Suprapubic skin (tissue), 4 donors: ENCODE results near the gene KRT81. TPM values are rescaled to one million over a fixed set of nuclear protein-coding genes. Genes with fewer than 3 reads are reported as not detected.
"Not testable (repeated sequence)": the region's sequence is repeated elsewhere in the genome, so short reads cannot be mapped to it uniquely, and the experiment has no call there.

Experiments
- DNase-seq, 2 donors: peaks; one replicate each; pipeline ENCODE4 v3.0.0-alpha.2; 2019; ENCODE audit warnings: low spot score in 2 of 2
- H3K27ac ChIP-seq: fragments of 200-600 bp; sonication (generic); one replicate; pipeline ENCODE4 v1.5.1; 2019
- H3K27me3 ChIP-seq: fragments of 200-600 bp; sonication (generic); one replicate; pipeline ENCODE4 v1.5.1; 2019
- H3K36me3 ChIP-seq: fragments of 200-600 bp; sonication (generic); one replicate; pipeline ENCODE4 v1.5.1; 2019
- H3K4me1 ChIP-seq: fragments of 200-600 bp; sonication (generic); one replicate; pipeline ENCODE4 v1.5.1; 2019
- H3K4me3 ChIP-seq: fragments of 200-600 bp; sonication (generic); one replicate; pipeline ENCODE4 v1.5.1; 2019; ENCODE audit warnings: mild to moderate bottlenecking
- H3K9me3 ChIP-seq: fragments of 200-600 bp; sonication (generic); one replicate; pipeline ENCODE4 v1.5.1; 2019
- EP300 ChIP-seq: sonication (generic); formaldehyde crosslinking; IDR thresholded peaks from one replicate; pipeline ENCODE4 v1.6.1; 2017; ENCODE audit warnings: antibody characterized with exemption
- POLR2A ChIP-seq, 2 donors: fragments of 450-650 bp; IDR thresholded peaks; one replicate each; pipeline ENCODE4 v1.6.1; 2017; ENCODE audit warnings: antibody characterized with exemption in 2 of 2, mild to moderate bottlenecking in 2 of 2, moderate library complexity in 2 of 2
- POLR2AphosphoS5 ChIP-seq, 3 donors: sonication (generic); formaldehyde crosslinking; IDR thresholded peaks; one replicate each; pipeline ENCODE4 v1.6.1; 2017; ENCODE audit warnings: antibody characterized with exemption in 3 of 3
- WGBS: methylation state at CpG from one replicate; pipeline ENCODE4 v1.1.5; 2018; 5-methylcytosine and 5-hydroxymethylcytosine counted together
- total RNA-seq, 4 donors: library from RNA; depleted of rRNA; stranded (reverse); fragments of >200 nt; gene quantifications; one replicate each; pipeline ENCODE4 v1.1.0, GENCODE V29; 2016
- TF ChIP-seq, protein P1 (sequence below), 2 donors: fragments of 200-600 bp in 1 of 2; fragments of 450-650 bp in 1 of 2; sonication (generic) in 1 of 2; IDR thresholded peaks; one replicate each; pipeline ENCODE4 v1.5.1; 2016 to 2019; ENCODE audit warnings: antibody characterized with exemption in 2 of 2, mild to moderate bottlenecking in 1 of 2, moderate library complexity in 1 of 2

The KRT81 gene
- total RNA-seq, 4 donors from 2014 or later, result 0.72 to 346 (median 21.0) TPM

DNA sequence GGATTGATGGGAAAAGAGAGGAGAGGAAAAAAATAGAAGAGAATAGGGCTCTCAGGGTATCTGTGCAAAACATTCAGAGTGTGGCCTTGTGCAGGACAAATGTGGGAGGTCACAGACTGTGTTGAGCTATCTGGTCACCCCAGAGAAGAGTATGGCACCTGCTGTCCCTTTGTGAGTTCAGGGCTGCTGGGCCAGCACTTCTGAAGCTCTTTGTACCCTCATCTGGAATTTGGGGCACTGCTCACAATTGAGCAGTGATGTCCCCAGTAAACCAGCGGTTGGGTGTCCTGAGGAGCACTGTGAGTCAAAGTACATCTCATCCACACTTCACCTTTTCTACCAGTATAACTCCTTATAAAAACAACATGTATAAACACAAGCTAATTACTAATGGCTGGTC, 2.6 kb upstream of the KRT81 start:
- TF ChIP-seq POLR2A (IDR thresholded peaks at IDR 0.05), result no peak
- no peak for TF ChIP-seq EP300
- TF ChIP-seq, protein P1, sequence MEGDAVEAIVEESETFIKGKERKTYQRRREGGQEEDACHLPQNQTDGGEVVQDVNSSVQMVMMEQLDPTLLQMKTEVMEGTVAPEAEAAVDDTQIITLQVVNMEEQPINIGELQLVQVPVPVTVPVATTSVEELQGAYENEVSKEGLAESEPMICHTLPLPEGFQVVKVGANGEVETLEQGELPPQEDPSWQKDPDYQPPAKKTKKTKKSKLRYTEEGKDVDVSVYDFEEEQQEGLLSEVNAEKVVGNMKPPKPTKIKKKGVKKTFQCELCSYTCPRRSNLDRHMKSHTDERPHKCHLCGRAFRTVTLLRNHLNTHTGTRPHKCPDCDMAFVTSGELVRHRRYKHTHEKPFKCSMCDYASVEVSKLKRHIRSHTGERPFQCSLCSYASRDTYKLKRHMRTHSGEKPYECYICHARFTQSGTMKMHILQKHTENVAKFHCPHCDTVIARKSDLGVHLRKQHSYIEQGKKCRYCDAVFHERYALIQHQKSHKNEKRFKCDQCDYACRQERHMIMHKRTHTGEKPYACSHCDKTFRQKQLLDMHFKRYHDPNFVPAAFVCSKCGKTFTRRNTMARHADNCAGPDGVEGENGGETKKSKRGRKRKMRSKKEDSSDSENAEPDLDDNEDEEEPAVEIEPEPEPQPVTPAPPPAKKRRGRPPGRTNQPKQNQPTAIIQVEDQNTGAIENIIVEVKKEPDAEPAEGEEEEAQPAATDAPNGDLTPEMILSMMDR (IDR thresholded peaks at IDR 0.05), result no peak
- no peaks in the 10 kb centered on the region for H3K9me3 ChIP-seq
- 92% methylated on average over 1 of the region's 1 CpG for WGBS
- H3K27ac ChIP-seq, result no peak overlapping the region
- H3K36me3 ChIP-seq, result no peaks in the 10 kb centered on the region
- DNase-seq, result peak in 1 of 2 donors; percentile 11
- H3K4me1 ChIP-seq, result no peaks in the 10 kb centered on the region
- peaks cover 15% of the 10 kb centered on the region for H3K27me3 ChIP-seq
- H3K4me3 ChIP-seq, result no peak overlapping the region

DNA sequence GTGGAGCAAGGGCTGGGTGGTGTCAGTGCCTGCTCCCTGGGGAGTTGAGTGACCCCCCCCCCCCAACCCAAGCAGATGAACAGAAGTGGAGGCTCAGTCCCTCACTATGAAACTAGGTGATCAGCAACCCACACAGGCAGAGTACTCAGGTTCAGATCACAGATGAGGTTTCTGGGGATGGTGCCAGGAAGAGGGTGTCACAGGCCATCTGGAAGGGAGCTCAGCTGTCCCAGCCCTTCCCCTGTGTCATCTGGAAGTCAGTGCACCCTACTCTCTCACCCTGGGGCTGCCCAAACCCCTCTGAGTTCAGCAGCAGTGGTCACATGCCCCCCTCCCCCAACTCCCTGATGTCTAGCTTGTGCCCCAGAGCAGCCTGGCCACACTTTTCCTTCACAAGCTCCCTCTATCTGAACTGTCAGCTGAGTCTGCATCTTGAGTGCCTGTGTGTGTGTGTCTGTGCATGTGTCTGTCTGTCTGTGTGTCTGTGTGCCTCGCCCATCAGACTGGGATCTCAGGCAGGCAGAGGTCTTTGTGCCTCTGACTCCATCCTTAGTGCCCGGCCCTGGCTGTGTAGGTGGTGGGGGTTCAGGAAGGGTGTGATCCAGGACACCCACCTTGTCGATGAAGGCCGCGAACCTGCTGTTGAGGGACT, 725 bp downstream of the KRT81 start:
- not testable (repeated sequence) for DNase-seq
- H3K27me3 ChIP-seq, result peaks cover 15% of the 10 kb centered on the region
- WGBS, result no CpG with 5 or more reads among the region's 5 CpGs

DNA sequence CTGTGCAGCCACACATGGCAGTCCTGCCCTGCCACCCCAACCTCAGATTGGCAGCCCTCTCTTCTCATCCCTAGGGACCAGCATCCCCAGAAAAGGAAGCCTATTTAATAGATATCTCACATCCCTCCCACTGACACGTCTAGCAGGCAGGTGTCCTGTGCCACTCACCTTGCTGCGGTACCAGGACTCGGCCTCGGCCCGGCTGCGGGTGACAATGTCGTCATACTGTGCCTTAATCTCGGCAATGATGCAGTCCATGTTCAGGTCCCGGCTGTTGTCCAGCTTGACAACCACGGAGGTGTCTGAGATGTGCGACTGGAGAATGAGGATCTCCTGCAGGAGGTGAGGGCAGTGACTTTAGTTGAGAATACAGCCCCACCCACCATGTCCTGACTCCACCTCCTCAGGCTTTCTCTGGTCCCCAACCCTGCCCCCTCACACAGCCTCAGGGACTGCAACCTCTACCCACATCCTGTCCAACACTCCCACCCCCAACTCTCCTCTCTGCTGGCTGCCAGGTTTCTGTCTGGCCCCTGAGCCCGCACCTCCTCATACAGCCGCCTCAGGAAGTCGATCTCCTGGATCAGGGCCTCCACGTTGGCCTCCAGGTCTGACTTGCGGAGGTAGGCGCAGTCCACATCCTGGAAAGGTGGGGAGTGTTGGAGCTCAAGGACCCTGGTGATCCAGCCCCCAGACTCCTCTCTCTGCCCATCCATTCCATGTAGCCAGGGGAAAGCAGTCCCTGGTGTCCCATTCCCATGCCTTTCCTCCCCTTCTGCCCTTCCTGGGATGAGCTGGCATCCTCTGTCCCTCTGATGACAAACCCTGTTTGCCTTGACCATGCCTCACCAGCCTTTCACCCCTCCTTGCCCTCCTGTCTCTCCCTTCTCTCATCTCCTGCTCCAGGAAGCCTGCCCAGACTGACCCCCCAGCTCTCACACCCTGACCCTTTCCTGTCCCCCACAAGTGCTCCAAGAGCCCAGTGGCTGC, 3.2 kb downstream of the KRT81 start:
- H3K27me3 ChIP-seq, H3K4me3 ChIP-seq, H3K9me3 ChIP-seq, H3K4me1 ChIP-seq, H3K36me3 ChIP-seq, H3K27ac ChIP-seq: not testable (repeated sequence)
- DNase-seq, result peak; percentile 41 to 61
- WGBS, result 91% methylated on average over 13 of the region's 17 CpGs

More for the DNA sequence above, 725 bp downstream of the KRT81 start:
- not testable (repeated sequence) for H3K27ac ChIP-seq, H3K36me3 ChIP-seq, H3K4me3 ChIP-seq, H3K4me1 ChIP-seq, H3K9me3 ChIP-seq

DNA sequence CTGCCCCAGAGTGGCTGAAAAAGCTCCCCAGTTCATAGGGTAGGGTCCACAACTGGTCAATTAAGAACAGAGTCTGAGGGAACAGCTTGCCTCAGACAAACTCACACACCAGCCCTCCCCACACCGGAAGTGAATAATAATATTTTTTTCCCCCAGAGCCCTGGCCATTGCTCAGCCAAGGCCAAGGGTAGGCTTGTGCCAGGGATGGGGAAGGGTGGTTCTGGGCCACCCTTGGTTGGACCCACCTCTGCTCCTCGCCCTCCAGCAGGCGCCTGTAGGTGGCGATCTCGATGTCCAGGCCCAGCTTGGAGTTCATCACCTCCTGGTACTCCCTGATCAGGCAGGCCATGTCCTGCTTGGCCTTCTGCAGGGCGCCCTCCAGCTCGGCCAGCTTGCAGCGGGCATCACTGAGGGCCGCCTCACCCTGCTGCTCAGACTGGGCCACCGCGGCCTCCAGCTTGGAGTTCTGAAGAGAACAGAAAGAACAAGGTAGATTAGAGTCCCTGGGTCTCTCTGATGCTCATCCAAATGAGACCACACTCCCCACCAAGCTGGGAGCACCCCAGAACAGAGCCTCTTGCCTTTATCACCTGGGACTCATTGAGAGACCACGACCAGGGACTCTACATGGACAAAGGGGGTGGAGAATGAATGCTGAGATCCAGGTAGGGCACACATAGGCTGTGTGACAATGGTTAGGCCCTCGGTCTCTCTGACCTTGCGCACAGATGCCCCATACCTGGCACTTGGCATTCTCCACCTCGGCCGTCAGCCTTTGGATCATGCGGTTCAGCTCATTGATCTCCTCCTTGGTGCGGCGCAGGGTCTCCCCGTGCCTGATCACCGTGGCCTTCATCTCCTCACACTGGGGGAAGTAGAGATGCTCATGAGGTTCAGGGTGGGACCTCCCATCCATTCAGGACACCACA, 4.2 kb downstream of the KRT81 start:
- not testable (repeated sequence) for H3K27ac ChIP-seq, H3K27me3 ChIP-seq, H3K4me1 ChIP-seq, H3K36me3 ChIP-seq, H3K9me3 ChIP-seq, H3K4me3 ChIP-seq
- DNase-seq, result peak; percentile 39 to 57
- 89% methylated on average over 10 of the region's 21 CpGs for WGBS

DNA sequence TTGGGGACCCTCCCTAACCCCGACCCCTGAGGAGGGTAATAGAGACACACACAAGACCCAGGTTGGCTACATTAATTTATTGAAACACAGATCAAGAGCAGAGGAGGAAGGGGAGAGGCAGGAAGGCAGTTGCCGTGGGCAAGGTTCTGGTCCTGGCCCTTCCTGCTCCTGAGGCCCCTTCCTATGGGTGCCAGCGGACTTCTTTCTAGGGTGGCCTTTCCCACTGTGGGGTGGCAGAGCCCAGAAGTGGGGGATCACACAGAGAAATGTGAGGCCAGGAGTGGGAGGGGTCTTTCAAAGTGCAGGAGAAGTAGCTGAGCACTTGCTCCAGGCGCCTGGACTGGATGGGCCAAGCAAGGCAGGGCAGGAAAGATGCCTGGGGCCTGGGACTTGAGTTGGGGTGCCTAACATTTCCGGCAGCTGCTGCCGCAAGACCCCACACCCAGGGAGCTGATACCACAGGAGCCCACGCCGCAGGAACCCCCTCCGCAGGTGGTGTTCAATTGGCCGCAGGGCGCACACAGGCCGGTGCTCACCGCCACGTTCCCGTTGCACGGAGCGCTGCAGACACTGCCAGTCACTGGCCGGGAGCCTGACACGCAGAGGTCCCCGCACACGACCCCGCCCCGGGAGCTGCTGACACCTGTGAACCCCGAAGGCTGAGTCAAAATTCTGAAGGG, 5.3 kb downstream of the KRT81 start:
- H3K27ac ChIP-seq, result no peak overlapping the region
- peaks cover 8% of the 10 kb centered on the region for H3K4me1 ChIP-seq
- no peak overlapping the region for H3K4me3 ChIP-seq
- peak; percentile 54 to 77 for DNase-seq
- H3K9me3 ChIP-seq, result no peaks in the 10 kb centered on the region
- WGBS, result 83% methylated on average over 13 of the region's 24 CpGs
- no peaks in the 10 kb centered on the region for H3K36me3 ChIP-seq
- no peak for TF ChIP-seq EP300
- TF ChIP-seq POLR2AphosphoS5 (IDR thresholded peaks at IDR 0.05), result no peak
- no peak for TF ChIP-seq POLR2A (IDR thresholded peaks at IDR 0.05)
- TF ChIP-seq, protein P1 (IDR thresholded peaks at IDR 0.05), result no peak
- H3K27me3 ChIP-seq, result no peaks in the 10 kb centered on the region

DNA sequence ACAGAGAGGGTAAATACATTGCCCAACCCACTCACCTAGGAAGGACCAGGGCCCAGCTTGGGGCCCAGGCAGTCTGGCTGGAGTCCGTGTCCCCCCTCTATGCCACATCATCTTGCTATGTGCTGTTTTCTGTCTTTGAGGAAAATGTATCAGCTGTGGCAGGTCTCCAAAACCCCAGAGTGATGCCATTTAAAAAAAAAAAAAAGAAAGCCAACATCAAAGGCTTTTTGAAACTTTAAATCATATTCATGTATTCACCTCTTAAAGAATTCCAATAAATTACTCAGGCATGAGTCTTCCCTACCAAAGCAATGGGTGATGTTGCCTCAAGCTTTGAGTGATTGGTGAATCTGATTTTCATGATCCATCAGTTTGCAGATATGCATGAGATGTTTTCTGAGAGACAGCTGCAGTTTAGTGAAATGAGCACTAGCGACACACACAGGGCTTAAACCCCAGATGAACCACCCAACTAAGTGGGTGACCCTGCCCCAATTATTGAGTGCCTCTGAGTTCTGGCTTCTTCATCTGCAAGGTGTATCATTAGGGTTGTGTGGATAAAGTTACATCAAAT, 6.1 kb downstream of the KRT81 start:
- DNase-seq, result no peak
- 92% methylated on average over 2 of the region's 2 CpGs for WGBS
- TF ChIP-seq POLR2AphosphoS5 (IDR thresholded peaks at IDR 0.05) (no peak), POLR2A (IDR thresholded peaks at IDR 0.05) (no peak)
- no peaks in the 10 kb centered on the region for H3K27me3 ChIP-seq
- no peak overlapping the region for H3K27ac ChIP-seq
- peaks cover 16% of the 10 kb centered on the region for H3K4me1 ChIP-seq
- H3K36me3 ChIP-seq, result no peaks in the 10 kb centered on the region
- no peaks in the 10 kb centered on the region for H3K9me3 ChIP-seq
- no peak overlapping the region for H3K4me3 ChIP-seq
